Panc1 (cell line): ENCODE results near the gene LRRC66. TPM values are rescaled to one million over a fixed set of nuclear protein-coding genes. Genes with fewer than 3 reads are reported as not detected.

Source experiments
- ATAC-seq: fragments of 200-7000 bp; cut with Tn5 transposase; 2 replicates; pipeline ENCODE4 v1.9.1; 2020; ENCODE audit warnings: mild to moderate bottlenecking, moderate library complexity
- BruUV-seq: library from RNA; stranded (reverse); fragments of 400-500 nt; replicated peaks from 2 replicates; lab custom pipeline; 2021; lab: Mats Ljungman, UMichigan
- CTCF ChIA-PET: fragments of 300-600 bp; sonication (Branson Sonifier 250); formaldehyde crosslinking; loops from one replicate; lab custom pipeline; 2022; ENCODE audit warnings: antibody characterized with exemption; lab: Charles Lee
- POLR2A ChIA-PET: fragments of 300-600 bp; sonication (Branson Sonifier 250); formaldehyde crosslinking; loops from one replicate; lab custom pipeline; 2022; ENCODE audit warnings: antibody characterized with exemption; lab: Charles Lee
- DNase-seq: peaks from one replicate; pipeline ENCODE4 v3.0.0-alpha.2; 2010; ENCODE audit warnings: low read depth, low spot score
- H3K27ac ChIP-seq: 2 replicates; pipeline ENCODE4 v1.5.1; 2011; ENCODE audit warnings: mild to moderate bottlenecking, low read length, inconsistent platforms
- H3K27me3 ChIP-seq: fragments of 200-500 bp; sonication (Bioruptor generic); 2 replicates; pipeline ENCODE4 v1.6.0; 2014; ENCODE audit warnings: low read length, inconsistent platforms; ENCODE audit not compliant: control insufficient read depth, insufficient read depth
- H3K36me3 ChIP-seq: fragments of 200-500 bp; sonication (Bioruptor generic); 2 replicates; pipeline ENCODE4 v1.5.1; 2014; ENCODE audit warnings: inconsistent platforms, mild to moderate bottlenecking, low read length, moderate library complexity; ENCODE audit not compliant: control insufficient read depth, insufficient read depth
- H3K4me1 ChIP-seq: 2 replicates; pipeline ENCODE4 v1.5.1; 2011; ENCODE audit warnings: inconsistent platforms, mild to moderate bottlenecking, low read length, moderate library complexity; ENCODE audit not compliant: control insufficient read depth, insufficient read depth
- H3K4me3 ChIP-seq, 2 experiments: 2 replicates each; pipeline ENCODE4 v1.5.1; 2011 to 2012; ENCODE audit warnings: low read depth in 2 of 2, low read length in 2 of 2, mild to moderate bottlenecking in 2 of 2, inconsistent platforms in 1 of 2, moderate library complexity in 1 of 2
- H3K9me3 ChIP-seq: fragments of 200-500 bp; sonication (Bioruptor generic); 2 replicates; pipeline ENCODE4 v1.5.1; 2014; ENCODE audit warnings: low read depth, mild to moderate bottlenecking, inconsistent platforms, low read length, moderate library complexity; ENCODE audit not compliant: control insufficient read depth, insufficient read depth
- CTCF ChIP-seq: fragments of 450-650 bp; IDR thresholded peaks from 2 replicates; pipeline ENCODE4 v1.5.1; 2017; ENCODE audit warnings: mild to moderate bottlenecking
- POLR2AphosphoS5 ChIP-seq: IDR thresholded peaks from 2 replicates; pipeline ENCODE4 v1.6.1; 2012; ENCODE audit warnings: mild to moderate bottlenecking, low read depth, low read length, moderate library complexity
- REST ChIP-seq, 2 experiments: IDR thresholded peaks; 2 replicates each; pipeline ENCODE4 v1.6.1; 2011 to 2012; ENCODE audit warnings: low read depth in 2 of 2, control low read depth in 1 of 2, low read length in 1 of 2, mild to moderate bottlenecking in 1 of 2, moderate library complexity in 1 of 2; ENCODE audit not compliant: insufficient read depth in 1 of 2
- SIN3A ChIP-seq: IDR thresholded peaks from 2 replicates; pipeline ENCODE4 v1.6.1; 2012; ENCODE audit warnings: low read depth, mild to moderate bottlenecking, low read length, moderate library complexity, borderline replicate concordance; ENCODE audit not compliant: insufficient read depth
- TCF7L2 ChIP-seq: IDR thresholded peaks from 2 replicates; pipeline ENCODE4 v1.6.1; 2011; ENCODE audit warnings: mild to moderate bottlenecking, low read depth, low read length, inconsistent platforms
- in situ Hi-C: cut with HindIII; loops from 2 replicates; pipeline ENCODE4 v1.10.0; 2016; ENCODE audit warnings: low sequenced_read_pairs, low pct_unique_long_range_greater_than_20kb
- intact Hi-C: fragments of 100-400 bp; cut with micrococcal nuclease; formaldehyde crosslinking; loops from one replicate; pipeline ENCODE4 v1.10.0; 2022; ENCODE audit not compliant: unreplicated experiment
- total RNA-seq: library from RNA; stranded (reverse); gene quantifications from one replicate; pipeline ENCODE4 v1.2.1, GENCODE V29; 2021; ENCODE audit not compliant: unreplicated experiment

The LRRC66 gene
- total RNA-seq, 1 experiment from 2014 or later: 0.08 TPM

- intact Hi-C loops: no loop called here
- no peak for DNase-seq
- no peaks in the 10 kb centered on the region for H3K4me1 ChIP-seq
These were observed 59.7 kb downstream of the LRRC66 start for GRCh38 chr4:51960486-51960885.

DNA sequence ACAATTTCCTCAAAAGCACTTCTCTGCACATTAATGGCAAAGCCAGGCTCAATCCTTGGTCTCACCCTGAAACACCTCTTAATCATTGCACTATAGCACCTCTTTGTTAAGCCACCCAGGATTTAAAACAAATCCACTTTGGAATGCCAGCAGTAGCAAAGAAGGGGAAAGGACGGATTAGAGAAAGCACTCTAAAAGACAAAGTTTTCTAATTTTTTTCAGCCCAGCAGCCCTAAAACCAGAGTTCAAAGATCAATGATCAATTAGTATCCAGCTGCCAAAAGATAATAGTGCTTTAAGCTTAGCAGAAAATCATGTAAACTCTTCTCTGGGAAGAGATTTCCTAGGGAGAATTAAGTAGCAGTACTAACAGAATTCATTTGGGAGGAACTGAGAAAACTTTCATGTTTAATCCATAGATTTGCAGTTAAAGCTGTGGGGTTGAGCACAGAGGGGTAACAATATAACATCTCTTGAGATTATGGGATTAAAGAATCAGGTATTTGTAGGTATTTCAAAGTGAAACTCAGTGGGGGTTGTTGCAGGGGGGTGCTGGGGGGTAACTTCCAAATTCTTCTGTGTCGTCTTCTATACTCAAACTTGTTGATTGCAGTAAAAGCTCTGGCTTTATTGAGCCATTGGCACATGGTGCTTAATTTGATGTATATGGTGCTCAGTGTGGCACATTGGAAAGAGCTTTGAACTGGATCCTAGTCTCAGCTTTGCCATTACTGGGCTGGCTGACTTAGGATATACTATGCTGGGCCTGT is 61.8 kb downstream of the LRRC66 start:
- Histone ChIP-seq H3K27ac (no peak overlapping the region), H3K36me3 (no peaks in the 10 kb centered on the region), H3K4me3 (no peak overlapping the region), H3K4me1 (no peaks in the 10 kb centered on the region), H3K27me3 (no peaks in the 10 kb centered on the region; the same call in 1 of the 2 replicates), H3K9me3 (no peaks in the 10 kb centered on the region)
- ChIA-PET POLR2A (no interaction called here), CTCF (no interaction called here)
- BruUV-seq: no TSS peak
- TF ChIP-seq CTCF: no peak
- ATAC-seq: no peak
- intact Hi-C loops (no loop called here), in situ Hi-C loops (no loop called here)
- DNase-seq: no peak

More at GRCh38 chr4:51960486-51960885, 59.7 kb downstream of the LRRC66 start:
- Histone ChIP-seq H3K9me3 (no peaks in the 10 kb centered on the region), H3K4me3 (no peak overlapping the region), H3K27ac (no peak overlapping the region), H3K36me3 (no peaks in the 10 kb centered on the region), H3K27me3 (no peaks in the 10 kb centered on the region; the same call in 1 of the 2 replicates)
- no peak for TF ChIP-seq REST (IDR thresholded peaks at IDR 0.05; ENCODE audit: insufficient read depth in 1 of 2, low read depth in 2 of 2, low read length in 1 of 2)
- TF ChIP-seq TCF7L2: no peak
- no peak for TF ChIP-seq CTCF
- TF ChIP-seq POLR2AphosphoS5: no peak
- TF ChIP-seq SIN3A: no peak
- POLR2A ChIA-PET: no interaction called here
- no peak for ATAC-seq
- CTCF ChIA-PET: no interaction called here
- BruUV-seq: no TSS peak
- in situ Hi-C loops: no loop called here

Other genes with a start within 250 kb of the LRRC66 start
- gene DCUN1D4, start 177.2 kb downstream of the LRRC66 start, total RNA-seq: 64.6 TPM
- 27.6 TPM for gene SGCB, start 17.9 kb upstream of the LRRC66 start, total RNA-seq
- gene SPATA18, start 30.9 kb upstream of the LRRC66 start, total RNA-seq: 0.39 TPM